H1 (cell line): ENCODE data around the gene TMUB2. TPM values are rescaled to one million over a fixed set of nuclear protein-coding genes. Genes with fewer than 3 reads are reported as not detected.

ENCODE experiments used
- ASH2L ChIP-seq: fragments of 200-600, 300-600 bp; sonication (generic); IDR thresholded peaks from one replicate; pipeline ENCODE4 v1.7.1; 2017; ENCODE audit warnings: low read length
- CBX8 ChIP-seq: fragments of 300-800, 300-1000 bp; sonication (generic); IDR thresholded peaks from 2 replicates; pipeline ENCODE4 v1.7.1; 2016; ENCODE audit warnings: low read depth, low read length, borderline replicate concordance
- CHD1 ChIP-seq: IDR thresholded peaks from 2 replicates; pipeline ENCODE4 v1.6.1; 2012; ENCODE audit warnings: low read depth, low read length, improper control_type of control experiment
- EZH2 ChIP-seq: fragments of 200-600 bp; sonication (generic); IDR thresholded peaks from 2 replicates; pipeline ENCODE4 v1.7.1; 2012; ENCODE audit warnings: low read depth, mild to moderate bottlenecking, moderate library complexity, low read length, inconsistent platforms; ENCODE audit not compliant: severe bottlenecking
- GTF2F1 ChIP-seq: IDR thresholded peaks from 2 replicates; pipeline ENCODE4 v1.6.1; 2012; ENCODE audit warnings: low read depth, low read length, improper control_type of control experiment, borderline replicate concordance
- HDAC2 ChIP-seq, 2 experiments: fragments of 300-600 bp in 1 of 2; sonication (generic) in 1 of 2; IDR thresholded peaks; 2 replicates each; pipeline ENCODE4 v1.6.1; 2011 to 2012; ENCODE audit warnings: low read depth in 2 of 2, low read length in 2 of 2, mild to moderate bottlenecking in 2 of 2, moderate library complexity in 2 of 2, borderline replicate concordance in 1 of 2, inconsistent platforms in 1 of 2
- HDAC6 ChIP-seq: IDR thresholded peaks from one replicate; pipeline ENCODE4 v1.7.1; 2012; ENCODE audit warnings: low read depth, mild to moderate bottlenecking, inconsistent platforms, low read length, moderate library complexity
- MAFK ChIP-seq: IDR thresholded peaks from 2 replicates; pipeline ENCODE4 v1.6.1; 2012; ENCODE audit warnings: low read depth, mild to moderate bottlenecking, improper control_type of control experiment, low read length
- NANOG ChIP-seq: IDR thresholded peaks from 2 replicates; pipeline ENCODE4 v1.6.1; 2011; ENCODE audit warnings: low read length, low read depth, mild to moderate bottlenecking, inconsistent platforms; ENCODE audit not compliant: insufficient read depth, poor library complexity, severe bottlenecking
- POLR2AphosphoS5 ChIP-seq: IDR thresholded peaks from 2 replicates; pipeline ENCODE4 v1.6.1; 2011; ENCODE audit warnings: low read depth, low read length
- RNF2 ChIP-seq: fragments of 200-900, 300-1000 bp; sonication (generic); IDR thresholded peaks from 2 replicates; pipeline ENCODE4 v1.7.1; 2016; ENCODE audit warnings: borderline replicate concordance, low read depth, mild to moderate bottlenecking, antibody characterized with exemption, low read length; ENCODE audit not compliant: poor library complexity, severe bottlenecking; ENCODE audit errors: missing control alignments
- SIRT6 ChIP-seq: IDR thresholded peaks from one replicate; pipeline ENCODE4 v1.7.1; 2012; ENCODE audit warnings: low read length, inconsistent platforms
- SIX5 ChIP-seq: IDR thresholded peaks from 2 replicates; pipeline ENCODE4 v1.6.1; 2011; ENCODE audit warnings: mild to moderate bottlenecking, low read depth, low read length
- SP1 ChIP-seq: IDR thresholded peaks from 2 replicates; pipeline ENCODE4 v1.6.1; 2011; ENCODE audit warnings: low read depth, low read length
- TAF7 ChIP-seq: optimal IDR thresholded peaks from 2 replicates; pipeline ENCODE3; 2011; ENCODE audit warnings: low read depth, mild to moderate bottlenecking, inconsistent platforms, low read length, moderate library complexity, borderline replicate concordance
- YY1 ChIP-seq: IDR thresholded peaks from 2 replicates; pipeline ENCODE4 v1.6.1; 2011; ENCODE audit warnings: low read depth, mild to moderate bottlenecking, low read length
- polyA plus RNA-seq, 7 experiments: library from polyadenylated mRNA; depleted of rRNA in 3 of 7; stranded (reverse) in 5 of 7; unstranded in 2 of 7; fragments of >200 nt in 5 of 7; fragments of 200-250 nt in 2 of 7; gene quantifications; 1 replicate in 5 of 7; 2 replicates in 1 of 7; 4 replicates in 1 of 7; pipeline versions ENCODE4 v1.2.1 to v1.2.3, GENCODE V29; 2011 to 2013; ENCODE audit warnings: missing spikeins in 2 of 7, mixed read lengths in 2 of 7
- total RNA-seq: library from RNA; stranded (reverse); fragmentation: NEBNext Ultra II Directional; extraction: Animal tissue kit (Norgen Biotek cat#: 25700); gene quantifications from 2 replicates; pipeline ENCODE4 v1.2.1, GENCODE V29; 2021
- TF ChIP-seq, protein P1 (sequence below): IDR thresholded peaks from 2 replicates; pipeline ENCODE4 v1.6.1; 2011; ENCODE audit warnings: low read length, improper control_type of control experiment
- TF ChIP-seq, protein P2 (sequence below): IDR thresholded peaks from 2 replicates; pipeline ENCODE4 v1.6.1; 2012; ENCODE audit warnings: inconsistent platforms
- TF ChIP-seq, protein P3 (sequence below), 3 experiments: IDR thresholded peaks; 1 replicate in 2 of 3; 2 replicates in 1 of 3; pipeline versions ENCODE4 v1.5.1 to v1.6.1; 2011; ENCODE audit warnings: low read length in 3 of 3, mild to moderate bottlenecking in 3 of 3, inconsistent platforms in 2 of 3, low read depth in 1 of 3, moderate library complexity in 1 of 3; ENCODE audit not compliant: insufficient read depth in 1 of 3; ENCODE audit errors: control extremely low read depth in 1 of 3

The TMUB2 gene
- total and polyA plus RNA-seq, 2 of the 8 experiments (the other 6 are each of a cell fraction or from before 2014, with no cell fraction given): 18.5 to 30.5 TPM

DNA sequence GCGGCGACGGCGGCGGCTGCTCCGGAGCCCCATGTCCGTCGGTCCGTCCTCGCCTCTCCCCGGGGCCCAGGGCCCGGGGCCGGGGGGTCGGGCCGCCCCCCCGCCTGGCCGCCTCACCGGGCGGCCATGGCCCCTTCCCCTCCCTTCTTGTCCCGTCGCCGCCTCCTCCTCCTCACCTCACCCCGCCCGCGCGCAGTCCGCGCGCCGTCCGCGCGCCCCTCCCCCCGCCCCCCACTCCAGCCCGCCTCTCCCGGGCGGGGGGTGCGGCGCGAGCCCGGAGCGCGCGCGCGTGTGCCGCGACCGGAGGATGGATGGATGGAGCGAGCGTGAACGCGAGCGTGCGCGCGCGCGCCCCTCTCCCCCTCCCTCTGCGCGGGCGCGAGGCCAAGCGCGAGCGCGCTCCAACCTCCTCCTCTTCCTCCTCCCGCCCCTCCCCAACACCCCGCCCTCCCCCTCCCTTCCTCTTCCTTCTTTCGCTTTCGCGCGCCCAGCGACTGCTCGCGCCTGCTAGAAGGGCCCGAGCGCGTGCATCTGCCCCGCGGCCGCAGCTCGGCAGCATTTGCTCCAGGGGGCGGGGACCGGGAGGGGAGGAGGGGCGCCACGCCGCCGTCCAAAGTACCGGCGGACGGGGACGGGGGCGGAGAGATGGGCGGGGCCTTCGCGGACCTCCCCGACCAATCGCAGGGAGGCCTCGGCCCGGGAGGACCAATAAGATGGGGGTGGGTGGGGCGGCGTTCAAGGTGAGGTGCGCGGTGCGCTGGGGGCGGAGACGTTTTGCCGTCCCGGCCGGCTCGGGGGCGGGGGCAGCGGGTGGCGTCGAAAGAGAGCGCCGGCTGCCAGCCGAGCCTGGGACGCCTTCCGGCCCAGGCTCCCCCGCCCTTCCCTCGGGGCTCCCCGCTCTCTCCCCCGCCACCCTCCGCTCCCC is 13.0 kb downstream of the TMUB2 start, which contains the start of gene ATXN7L3 (continued):
- TF ChIP-seq CBX8 (no peak), YY1 (no peak), ASH2L (no peak), SIX5 (no peak), MAFK (no peak), TAF7 (peak; percentile 69), EZH2 (no peak), SIRT6 (no peak), HDAC6 (no peak), HDAC2 (IDR thresholded peaks at IDR 0.05; ENCODE audit: borderline replicate concordance in 1 of 2, low read depth in 2 of 2, low read length in 2 of 2) (no peak), SP1 (peak; percentile 86), RNF2 (no peak), NANOG (no peak), GTF2F1 (no peak), POLR2AphosphoS5 (no peak), CHD1 (no peak)
- TF ChIP-seq, protein P1, sequence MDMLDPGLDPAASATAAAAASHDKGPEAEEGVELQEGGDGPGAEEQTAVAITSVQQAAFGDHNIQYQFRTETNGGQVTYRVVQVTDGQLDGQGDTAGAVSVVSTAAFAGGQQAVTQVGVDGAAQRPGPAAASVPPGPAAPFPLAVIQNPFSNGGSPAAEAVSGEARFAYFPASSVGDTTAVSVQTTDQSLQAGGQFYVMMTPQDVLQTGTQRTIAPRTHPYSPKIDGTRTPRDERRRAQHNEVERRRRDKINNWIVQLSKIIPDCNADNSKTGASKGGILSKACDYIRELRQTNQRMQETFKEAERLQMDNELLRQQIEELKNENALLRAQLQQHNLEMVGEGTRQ: no peak
- TF ChIP-seq, protein P2, sequence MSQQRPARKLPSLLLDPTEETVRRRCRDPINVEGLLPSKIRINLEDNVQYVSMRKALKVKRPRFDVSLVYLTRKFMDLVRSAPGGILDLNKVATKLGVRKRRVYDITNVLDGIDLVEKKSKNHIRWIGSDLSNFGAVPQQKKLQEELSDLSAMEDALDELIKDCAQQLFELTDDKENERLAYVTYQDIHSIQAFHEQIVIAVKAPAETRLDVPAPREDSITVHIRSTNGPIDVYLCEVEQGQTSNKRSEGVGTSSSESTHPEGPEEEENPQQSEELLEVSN: no peak
- TF ChIP-seq, protein P3, sequence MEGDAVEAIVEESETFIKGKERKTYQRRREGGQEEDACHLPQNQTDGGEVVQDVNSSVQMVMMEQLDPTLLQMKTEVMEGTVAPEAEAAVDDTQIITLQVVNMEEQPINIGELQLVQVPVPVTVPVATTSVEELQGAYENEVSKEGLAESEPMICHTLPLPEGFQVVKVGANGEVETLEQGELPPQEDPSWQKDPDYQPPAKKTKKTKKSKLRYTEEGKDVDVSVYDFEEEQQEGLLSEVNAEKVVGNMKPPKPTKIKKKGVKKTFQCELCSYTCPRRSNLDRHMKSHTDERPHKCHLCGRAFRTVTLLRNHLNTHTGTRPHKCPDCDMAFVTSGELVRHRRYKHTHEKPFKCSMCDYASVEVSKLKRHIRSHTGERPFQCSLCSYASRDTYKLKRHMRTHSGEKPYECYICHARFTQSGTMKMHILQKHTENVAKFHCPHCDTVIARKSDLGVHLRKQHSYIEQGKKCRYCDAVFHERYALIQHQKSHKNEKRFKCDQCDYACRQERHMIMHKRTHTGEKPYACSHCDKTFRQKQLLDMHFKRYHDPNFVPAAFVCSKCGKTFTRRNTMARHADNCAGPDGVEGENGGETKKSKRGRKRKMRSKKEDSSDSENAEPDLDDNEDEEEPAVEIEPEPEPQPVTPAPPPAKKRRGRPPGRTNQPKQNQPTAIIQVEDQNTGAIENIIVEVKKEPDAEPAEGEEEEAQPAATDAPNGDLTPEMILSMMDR (IDR thresholded peaks at IDR 0.05; ENCODE audit: control extremely low read depth in 1 of 3, insufficient read depth in 1 of 3, low read depth in 1 of 3, low read length in 3 of 3): no peak
